Measurements from ENCODE around the gene RGP1. TPM values are rescaled to one million over a fixed set of nuclear protein-coding genes. Genes with fewer than 3 reads are reported as not detected.

The RGP1 gene
- total and polyA plus RNA-seq, 9 of the 15 experiments (the other 6 are each of a cell fraction or from before 2014, with no cell fraction given), result 0.42 to 13.8 (median 6.7) TPM

DNA sequence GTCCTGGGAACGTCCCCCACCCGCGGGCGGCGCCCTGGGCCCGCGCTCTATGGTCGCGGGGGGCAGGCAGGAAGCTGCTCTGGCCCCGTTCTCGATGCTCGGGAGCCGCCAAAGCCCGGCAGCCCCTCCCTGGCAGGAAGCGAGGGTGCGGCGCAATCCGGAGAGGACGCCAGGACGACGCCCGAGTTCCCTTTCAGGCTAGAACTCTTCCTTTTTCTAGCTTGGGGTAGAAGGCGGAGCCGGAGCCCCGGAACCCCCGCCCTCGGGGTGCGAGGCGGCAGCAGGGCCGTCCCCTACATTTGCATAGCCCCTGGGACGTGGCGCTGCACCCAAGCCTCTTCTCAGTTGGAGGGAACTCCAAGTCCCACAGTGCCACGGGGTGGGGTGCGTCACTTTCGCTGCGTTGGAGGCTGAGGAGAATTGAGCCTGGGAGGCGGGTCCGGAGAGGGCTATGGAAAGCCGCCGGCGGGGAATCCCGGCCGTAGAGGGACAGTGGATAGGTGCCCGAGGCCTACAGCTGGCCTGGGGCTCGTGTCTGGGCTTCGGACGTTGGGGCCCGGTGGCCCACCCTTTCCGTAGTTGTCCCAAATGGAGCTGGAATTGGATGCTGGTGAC is 16.8 kb upstream of the RGP1 start, which contains the start of the genes CREB3 and TLN1:
TSS of gene CREB3 (plus strand) at position 482 of the 615 bp plus-strand sequence. CDS start at position 589, 107 bp downstream.
TSS of gene TLN1 (minus strand) at position 11 of the 615 bp plus-strand sequence. CDS start 6,501 bp downstream, outside the sequence.
- H3K4me3 ChIP-seq, result peak within 1 kb of the TSS; percentile 85
- ATAC-seq (peak; percentile 84), FAIRE-seq (peak; percentile 87), DNase-seq (ENCODE audit: extremely low read depth in 1 of 4, low spot score in 3 of 4) (peak in 3 of 4 experiments; percentile 78 to 94 (median 88))
- intact Hi-C loops (cut with micrococcal nuclease), result loop anchor here (2.0 to 10.0 kb wide), 3 partner anchors 17 to 83 kb away; partner anchors contain the start of genes GBA2, HINT2, RGP1 and SPAG8
- peaks cover 66% of the 10 kb centered on the region for H3K79me2 ChIP-seq (ENCODE audit: control insufficient read depth, insufficient read depth, low read length)
- H3K4me1 ChIP-seq (replicated peaks in 1 of 2; ENCODE audit: control insufficient read depth in 2 of 2, insufficient read depth in 2 of 2, low read length in 2 of 2), result peaks cover 30 to 35% of the 10 kb centered on the region in 2 experiments
- peaks cover 11% of the 10 kb centered on the region; the same call in 1 of the 2 replicates for H4K20me1 ChIP-seq (replicated peaks; ENCODE audit: control insufficient read depth, insufficient read depth, low read length)
- in situ Hi-C loops (cut with MboI), result no loop called here
- H2AFZ ChIP-seq (ENCODE audit: low read depth, low read length), result peak within 1 kb of the TSS; percentile 76
- 0% methylated on average over 8 of the region's 49 CpGs for WGBS (ENCODE audit: insufficient coverage, low coverage, missing lambda C conversion rate)
- peak within 1 kb of the TSS; percentile 85 to 96 for H3K9ac ChIP-seq (ENCODE audit: insufficient read depth in 1 of 2, low read depth in 2 of 2, low read length in 2 of 2)
- H3K27ac ChIP-seq (ENCODE audit: extremely low read depth, low read depth, low read length), result peak within 1 kb of the TSS; percentile 97
- ChIA-PET CTCF (ENCODE audit: low intra/inter-chr PET ratio) (no interaction called here), POLR2A (interaction anchor here (0.6 to 2.8 kb wide), 21 partner anchors 10 to 630 kb away, joined by 3 to 13 read pairs (median 5); partner anchors contain the start of genes CCDC107, GBA2, RGP1 and RMRP)
- BruUV-seq (replicated peaks), result no TSS peak
- peak within 1 kb of the TSS; percentile 94 for H3K4me2 ChIP-seq (ENCODE audit: insufficient read depth, low read length)
- H3K27me3 ChIP-seq (ENCODE audit: control insufficient read depth in 2 of 2, insufficient read depth in 2 of 2, low read length in 2 of 2), result no peaks in the 10 kb centered on the region
- H3K36me3 ChIP-seq (ENCODE audit: control insufficient read depth, insufficient read depth, low read length), result peaks cover 48% of the 10 kb centered on the region; the same call in 2 of the 3 replicates
- peaks cover under 1% of the 10 kb centered on the region for H3K9me1 ChIP-seq (ENCODE audit: control insufficient read depth, insufficient read depth, low read length)
- H3K9me3 ChIP-seq (replicated peaks; ENCODE audit: control insufficient read depth, insufficient read depth, low read depth, low read length), result no peaks in the 10 kb centered on the region
- TF ChIP-seq ESRRA (IDR thresholded peaks at IDR 0.05; ENCODE audit: borderline replicate concordance, low read depth) (peak; percentile 85), PHF20 (IDR thresholded peaks at IDR 0.05; ENCODE audit: partially characterized antibody) (peak; percentile 50), ZFX (CRISPR knock-in tag; IDR thresholded peaks at IDR 0.05) (0 out of 2 replicates have a peak, but pooled peaks have one; percentile 56), ZNF395 (CRISPR knock-in tag; IDR thresholded peaks at IDR 0.05) (0 out of 2 replicates have a peak, but pooled peaks have one; percentile 51), GABPB1 (CRISPR knock-in tag; IDR thresholded peaks at IDR 0.05) (peak; percentile 98), CBX1 (IDR thresholded peaks at IDR 0.05; ENCODE audit: low read depth) (peak; percentile 81), EP400 (IDR thresholded peaks at IDR 0.05) (peak; percentile 76), HDAC2 (IDR thresholded peaks at IDR 0.05) (no peak), MTA1 (IDR thresholded peaks at IDR 0.05; ENCODE audit: borderline replicate concordance) (no peak; the same call in 1 of the 2 replicates), ZBTB11 (CRISPR knock-in tag; IDR thresholded peaks at IDR 0.05) (peak; percentile 53 to 96 (median 79); a peak in 5 of 6 replicates), NR4A1 (CRISPR knock-in tag; IDR thresholded peaks at IDR 0.05) (no peak), NR4A1 (tag; IDR thresholded peaks at IDR 0.05) (no peak)
- TF ChIP-seq, protein P1, sequence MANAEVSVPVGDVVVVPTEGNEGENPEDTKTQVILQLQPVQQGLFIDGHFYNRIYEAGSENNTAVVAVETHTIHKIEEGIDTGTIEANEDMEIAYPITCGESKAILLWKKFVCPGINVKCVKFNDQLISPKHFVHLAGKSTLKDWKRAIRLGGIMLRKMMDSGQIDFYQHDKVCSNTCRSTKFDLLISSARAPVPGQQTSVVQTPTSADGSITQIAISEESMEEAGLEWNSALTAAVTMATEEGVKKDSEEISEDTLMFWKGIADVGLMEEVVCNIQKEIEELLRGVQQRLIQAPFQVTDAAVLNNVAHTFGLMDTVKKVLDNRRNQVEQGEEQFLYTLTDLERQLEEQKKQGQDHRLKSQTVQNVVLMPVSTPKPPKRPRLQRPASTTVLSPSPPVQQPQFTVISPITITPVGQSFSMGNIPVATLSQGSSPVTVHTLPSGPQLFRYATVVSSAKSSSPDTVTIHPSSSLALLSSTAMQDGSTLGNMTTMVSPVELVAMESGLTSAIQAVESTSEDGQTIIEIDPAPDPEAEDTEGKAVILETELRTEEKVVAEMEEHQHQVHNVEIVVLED (CRISPR knock-in tag; IDR thresholded peaks at IDR 0.05), result peak; percentile 57; the same call in 1 of the 2 replicates
